IPS DF 6.9 (cell line): ENCODE measurements around the gene ABCC9.
"Not testable (repeated sequence)": the region's sequence is repeated elsewhere in the genome, so short reads cannot be mapped to it uniquely, and the experiment has no call there.

ENCODE experiments used
- DNase-seq: peaks from one replicate; pipeline ENCODE4 v3.0.0-alpha.2; 2013; ENCODE audit warnings: low read depth, low spot score
- H3K27ac ChIP-seq: one replicate; pipeline ENCODE4 v1.5.1; 2013; ENCODE audit warnings: low read length, control low read depth
- H3K27me3 ChIP-seq: 2 replicates; pipeline ENCODE4 v1.6.1; 2013; ENCODE audit warnings: mild to moderate bottlenecking, low read length; ENCODE audit not compliant: control insufficient read depth, insufficient read depth
- H3K36me3 ChIP-seq: 2 replicates; pipeline ENCODE4 v1.6.1; 2013; ENCODE audit warnings: low read length; ENCODE audit not compliant: control insufficient read depth, insufficient read depth
- H3K4me1 ChIP-seq: 2 replicates; pipeline ENCODE4 v1.6.1; 2013; ENCODE audit warnings: low read length; ENCODE audit not compliant: control insufficient read depth, insufficient read depth
- H3K4me3 ChIP-seq: 2 replicates; pipeline ENCODE4 v1.5.1; 2013; ENCODE audit warnings: mild to moderate bottlenecking, low read length
- H3K9me3 ChIP-seq: 2 replicates; pipeline ENCODE4 v1.6.1; 2013; ENCODE audit warnings: low read length, inconsistent platforms; ENCODE audit not compliant: control insufficient read depth, insufficient read depth
- WGBS: extraction: QIAGEN DNeasy Blood & Tissue Kit; methylation state at CpG from one replicate; pipeline ENCODE4 v1.1.7; 2013; ENCODE audit warnings: mixed read lengths, missing lambda C conversion rate; ENCODE audit not compliant: insufficient read length, insufficient coverage; 5-methylcytosine and 5-hydroxymethylcytosine counted together

Gene ABCC9

DNA sequence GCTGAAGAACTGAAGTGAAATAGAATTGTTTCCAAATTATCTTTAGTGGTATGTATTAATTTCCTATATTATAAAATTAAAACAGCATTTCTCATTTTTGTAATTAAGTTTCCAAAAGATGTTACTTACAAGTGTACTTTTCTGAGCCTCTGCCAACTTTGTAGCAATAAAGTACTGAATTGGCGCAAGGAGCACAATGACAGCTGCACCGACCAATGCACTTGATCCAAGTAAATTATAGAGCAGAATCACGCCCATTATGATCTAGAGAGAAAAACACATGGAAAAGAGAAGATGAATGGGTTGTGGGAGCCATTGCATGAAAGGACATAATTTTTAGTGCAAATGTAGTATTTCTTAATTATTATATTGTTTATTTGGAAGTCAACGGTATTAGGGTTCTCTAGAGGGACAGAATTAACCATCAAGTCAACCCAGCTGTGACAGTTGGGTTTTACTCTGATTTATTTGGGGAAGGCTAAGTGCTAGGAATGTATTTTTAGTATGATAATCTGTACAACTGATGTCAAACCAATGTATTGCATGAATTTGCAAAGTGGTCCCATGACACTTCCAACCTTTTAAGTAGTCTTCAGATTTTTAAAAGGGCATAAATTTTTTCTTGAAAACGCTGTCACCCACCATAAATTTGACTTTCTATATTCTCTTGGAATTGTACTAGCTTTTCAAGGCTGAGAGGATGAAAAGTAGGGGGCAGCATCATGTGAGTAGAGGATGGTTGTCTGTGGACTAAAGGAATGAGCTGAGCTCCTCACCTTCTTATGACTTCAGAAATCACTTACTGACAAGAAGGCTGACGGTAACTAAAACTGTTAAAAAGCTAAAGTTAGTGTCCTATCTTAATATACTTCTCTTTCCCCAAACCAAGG is 33.0 kb downstream of the ABCC9 start:
- no peak overlapping the region for H3K4me3 ChIP-seq
- no peak overlapping the region for H3K27ac ChIP-seq
- no CpG with 5 or more reads among the region's 6 CpGs for WGBS
- DNase-seq: no peak
- H3K27me3 ChIP-seq: no peaks in the 10 kb centered on the region
- no peaks in the 10 kb centered on the region for H3K36me3 ChIP-seq
- H3K9me3 ChIP-seq: no peaks in the 10 kb centered on the region
- no peaks in the 10 kb centered on the region for H3K4me1 ChIP-seq

DNA sequence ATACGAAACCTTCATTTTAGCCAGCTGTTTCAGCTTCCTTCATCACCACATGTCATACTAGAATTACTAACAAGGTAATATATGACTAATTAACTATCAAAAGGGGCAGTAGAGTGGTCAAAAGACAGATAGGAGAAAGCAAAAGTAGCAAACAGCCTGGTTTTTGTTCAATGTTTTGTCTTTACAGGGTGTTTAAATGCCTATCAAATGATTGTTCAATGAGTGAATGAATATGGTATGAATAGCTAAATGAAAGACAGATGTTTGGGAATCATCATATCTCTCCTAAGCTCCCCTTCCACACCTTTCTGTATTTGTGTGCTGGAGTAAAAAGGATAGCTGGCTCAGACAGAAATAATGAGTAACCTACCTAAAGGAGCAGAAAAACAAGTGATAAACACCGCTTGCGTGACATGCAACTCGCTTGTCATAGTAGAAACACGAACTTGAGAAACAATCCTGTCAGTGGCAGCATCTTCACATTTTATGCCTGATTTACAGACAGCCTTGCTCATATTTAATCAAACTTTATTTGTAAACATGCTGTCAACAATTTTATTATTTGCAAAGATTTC is 34.2 kb downstream of the ABCC9 start:
- H3K27me3 ChIP-seq: no peaks in the 10 kb centered on the region
- H3K4me1 ChIP-seq: no peaks in the 10 kb centered on the region
- no peak overlapping the region for H3K27ac ChIP-seq
- no peaks in the 10 kb centered on the region for H3K36me3 ChIP-seq
- H3K4me3 ChIP-seq: no peak overlapping the region
- no CpG with 5 or more reads among the region's 5 CpGs for WGBS
- DNase-seq: no peak
- no peaks in the 10 kb centered on the region for H3K9me3 ChIP-seq

DNA sequence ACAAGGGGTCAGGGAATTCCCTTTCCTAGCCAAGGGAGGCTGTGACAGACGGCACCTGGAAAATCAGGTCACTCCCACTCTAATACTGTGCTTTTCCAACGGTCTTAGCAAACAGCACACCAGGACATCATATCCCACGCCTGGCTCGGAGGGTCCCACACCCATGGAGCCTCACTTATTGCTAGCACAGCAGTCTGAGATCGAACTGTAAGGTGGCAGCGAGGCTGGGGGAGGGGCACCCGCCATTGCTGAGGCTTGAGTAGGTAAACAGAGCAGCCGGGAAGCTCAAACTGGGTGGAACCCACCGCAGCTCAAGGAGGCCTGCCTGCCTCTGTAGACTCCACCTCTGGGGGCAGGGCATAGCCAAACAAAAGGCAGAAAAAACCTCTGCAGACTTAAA is 41.7 kb downstream of the ABCC9 start:
- WGBS: no CpG with 5 or more reads among the region's 9 CpGs
- H3K36me3 ChIP-seq, H3K27ac ChIP-seq, H3K4me1 ChIP-seq, H3K27me3 ChIP-seq, H3K4me3 ChIP-seq, DNase-seq, H3K9me3 ChIP-seq: not testable (repeated sequence)

- no peak overlapping the region for H3K4me3 ChIP-seq
- H3K27me3 ChIP-seq: no peaks in the 10 kb centered on the region
- no peak overlapping the region for H3K27ac ChIP-seq
- H3K4me1 ChIP-seq: no peaks in the 10 kb centered on the region
- no peaks in the 10 kb centered on the region for H3K9me3 ChIP-seq
- no peaks in the 10 kb centered on the region for H3K36me3 ChIP-seq
- no CpG with 5 or more reads among the region's 2 CpGs for WGBS
- no peak for DNase-seq
Observed at GRCh38 chr12:21895651-21896050, 45.6 kb downstream of the ABCC9 start.

GRCh38 chr12:21894792-21895595 is 46.2 kb downstream of the ABCC9 start:
- no peaks in the 10 kb centered on the region for H3K9me3 ChIP-seq
- H3K27me3 ChIP-seq: no peaks in the 10 kb centered on the region
- no CpG with 5 or more reads among the region's 4 CpGs for WGBS

DNA sequence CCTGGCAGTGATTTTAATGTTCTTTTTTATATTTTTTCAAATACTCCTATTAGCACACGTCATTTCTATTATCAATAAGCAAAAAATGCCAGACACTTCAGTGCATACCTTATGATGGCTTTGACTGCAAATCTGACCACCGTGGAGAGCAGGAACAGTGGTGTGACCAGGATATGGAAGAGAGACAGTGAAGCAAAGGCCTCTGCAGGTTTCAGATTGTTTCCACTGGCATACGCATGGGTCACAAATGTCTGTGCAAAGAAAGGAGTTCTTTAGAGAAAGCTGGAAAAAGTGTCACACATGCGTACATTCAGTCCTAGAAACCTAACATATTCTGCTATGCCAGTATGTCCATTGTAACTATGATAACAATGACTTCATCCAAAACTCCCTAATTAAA is 47.3 kb downstream of the ABCC9 start:
- no peak overlapping the region for H3K4me3 ChIP-seq
- DNase-seq: no peak
- no CpG with 5 or more reads among the region's 4 CpGs for WGBS
- H3K27me3 ChIP-seq: no peaks in the 10 kb centered on the region
- H3K9me3 ChIP-seq: no peaks in the 10 kb centered on the region
- H3K27ac ChIP-seq: no peak overlapping the region
- no peaks in the 10 kb centered on the region for H3K36me3 ChIP-seq
- no peaks in the 10 kb centered on the region for H3K4me1 ChIP-seq

More at GRCh38 chr12:21894792-21895595, 46.2 kb downstream of the ABCC9 start:
- no peaks in the 10 kb centered on the region for H3K4me1 ChIP-seq
- no peak for DNase-seq
- H3K4me3 ChIP-seq: no peak overlapping the region
- no peak overlapping the region for H3K27ac ChIP-seq
- H3K36me3 ChIP-seq: no peaks in the 10 kb centered on the region

- no peaks in the 10 kb centered on the region for H3K9me3 ChIP-seq
- H3K27ac ChIP-seq: no peak overlapping the region
- no peaks in the 10 kb centered on the region for H3K4me1 ChIP-seq
- no peak overlapping the region for H3K4me3 ChIP-seq
- no peaks in the 10 kb centered on the region for H3K27me3 ChIP-seq
- no peak for DNase-seq
- H3K36me3 ChIP-seq: no peaks in the 10 kb centered on the region
- WGBS: no CpG with 5 or more reads among the region's 1 CpG
Observed at GRCh38 chr12:21892341-21892740, 48.9 kb downstream of the ABCC9 start.

DNA sequence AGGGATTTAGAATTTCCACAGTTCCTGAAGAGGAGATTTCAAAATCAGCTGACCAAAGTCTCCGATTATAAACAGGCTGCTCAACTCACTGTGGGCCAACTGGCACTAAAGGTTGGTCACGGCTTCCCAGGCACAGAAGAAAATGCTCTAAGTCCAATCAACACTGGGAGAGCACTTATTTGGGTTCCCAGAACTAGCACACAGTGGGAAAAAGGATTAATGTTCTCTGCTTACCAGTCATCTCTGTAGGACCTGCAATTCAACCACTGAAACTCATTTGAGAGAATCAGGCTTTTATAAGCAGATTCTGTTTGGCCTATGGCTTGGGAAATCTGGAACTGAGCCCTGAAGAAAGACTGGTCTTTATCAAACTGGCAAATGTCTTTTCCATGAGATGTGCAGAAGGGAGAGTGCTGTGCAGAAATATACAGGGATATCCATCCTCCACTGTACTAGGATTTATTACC is 49.4 kb downstream of the ABCC9 start:
- no peak for DNase-seq
- Histone ChIP-seq H3K9me3 (no peaks in the 10 kb centered on the region), H3K36me3 (no peaks in the 10 kb centered on the region), H3K4me3 (no peak overlapping the region), H3K27me3 (no peaks in the 10 kb centered on the region), H3K4me1 (no peaks in the 10 kb centered on the region), H3K27ac (no peak overlapping the region)
- WGBS: no CpG with 5 or more reads among the region's 2 CpGs

DNA sequence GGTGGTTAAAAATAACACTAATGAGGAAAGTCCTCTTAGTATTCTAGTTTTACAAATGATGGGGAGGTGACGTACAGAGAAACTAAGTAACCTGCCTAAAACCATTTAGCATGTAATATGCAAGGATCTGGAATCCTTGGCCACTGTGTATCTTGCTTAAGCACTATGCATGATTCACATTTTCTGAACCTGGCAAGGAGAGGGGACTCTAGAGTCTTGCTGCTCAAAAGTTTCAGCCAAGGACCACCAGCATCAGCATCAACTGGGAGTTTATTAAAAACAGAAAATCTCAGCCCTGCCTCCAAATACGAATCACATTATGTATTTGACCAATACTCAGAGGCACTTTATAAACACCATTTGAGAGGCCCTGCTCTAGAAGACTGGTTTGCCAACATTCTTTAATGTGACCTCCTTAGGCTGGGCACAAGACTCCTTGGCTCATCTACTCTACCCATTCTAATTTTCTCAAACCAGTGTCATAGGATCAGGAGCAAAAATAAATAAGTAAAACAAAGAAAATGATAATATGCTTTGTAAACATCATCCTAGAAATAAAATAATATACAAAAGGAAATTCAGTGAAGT is 52.9 kb downstream of the ABCC9 start:
- no peaks in the 10 kb centered on the region for H3K36me3 ChIP-seq
- no peaks in the 10 kb centered on the region for H3K27me3 ChIP-seq
- H3K27ac ChIP-seq: no peak overlapping the region
- H3K4me1 ChIP-seq: no peaks in the 10 kb centered on the region
- no CpG with 5 or more reads among the region's 2 CpGs for WGBS
- H3K9me3 ChIP-seq: no peaks in the 10 kb centered on the region
- DNase-seq: no peak
- H3K4me3 ChIP-seq: no peak overlapping the region

- Histone ChIP-seq H3K4me1 (no peaks in the 10 kb centered on the region), H3K27ac (no peak overlapping the region), H3K4me3 (no peak overlapping the region), H3K27me3 (no peaks in the 10 kb centered on the region), H3K36me3 (no peaks in the 10 kb centered on the region), H3K9me3 (no peaks in the 10 kb centered on the region)
- no CpG with 5 or more reads among the region's 1 CpG for whole genome bisulfite sequencing
- DNase-seq: no peak
Observed at GRCh38 chr12:21884936-21885335, 56.3 kb downstream of the ABCC9 start.
